GM23248 (cell line): Measurements from ENCODE around the gene CFC1. TPM values are rescaled to one million over a fixed set of nuclear protein-coding genes. Genes with fewer than 3 reads are reported as not detected.
"Not testable (repeated sequence)": the region's sequence is repeated elsewhere in the genome, so short reads cannot be mapped to it uniquely, and the experiment has no call there.

Experiments
- DNase-seq: peaks from one replicate; pipeline ENCODE4 v3.0.0-alpha.2; 2015
- H2AFZ ChIP-seq: fragments of 200-600 bp; sonication (generic); 2 replicates; pipeline ENCODE4 v1.6.1; 2016; ENCODE audit warnings: antibody characterized with exemption
- H3F3A ChIP-seq: fragments of 200-600 bp; sonication (generic); 2 replicates; pipeline ENCODE4 v1.6.1; 2016; ENCODE audit warnings: mild to moderate bottlenecking, antibody characterized with exemption, mixed run types; ENCODE audit not compliant: insufficient read depth
- H3K27ac ChIP-seq: fragments of 200-600 bp; sonication (generic); 2 replicates; pipeline ENCODE4 v1.5.1; 2016; ENCODE audit warnings: mild to moderate bottlenecking
- H3K27me3 ChIP-seq: fragments of 200-600 bp; sonication (generic); replicated peaks from 2 replicates; pipeline ENCODE4 v1.6.1; 2016; ENCODE audit warnings: mild to moderate bottlenecking; ENCODE audit not compliant: insufficient read depth
- H3K36me3 ChIP-seq: fragments of 200-600 bp; sonication (generic); 2 replicates; pipeline ENCODE4 v1.6.1; 2016; ENCODE audit warnings: low read depth, mild to moderate bottlenecking
- H3K4me1 ChIP-seq: fragments of 200-600 bp; sonication (generic); 2 replicates; pipeline ENCODE4 v1.6.1; 2016; ENCODE audit warnings: mild to moderate bottlenecking; ENCODE audit not compliant: insufficient read depth
- H3K4me2 ChIP-seq: fragments of 200-600 bp; sonication (generic); one replicate; pipeline ENCODE4 v1.6.1; 2016; ENCODE audit warnings: mild to moderate bottlenecking; ENCODE audit not compliant: unreplicated experiment
- H3K4me3 ChIP-seq: fragments of 200-600 bp; sonication (generic); 2 replicates; pipeline ENCODE4 v1.5.1; 2016; ENCODE audit warnings: mild to moderate bottlenecking
- H3K79me2 ChIP-seq: fragments of 200-600 bp; sonication (generic); 2 replicates; pipeline ENCODE4 v1.6.1; 2016; ENCODE audit warnings: mild to moderate bottlenecking; ENCODE audit not compliant: insufficient read depth
- H3K9ac ChIP-seq: fragments of 200-600 bp; sonication (generic); 2 replicates; pipeline ENCODE4 v1.6.1; 2016; ENCODE audit warnings: mild to moderate bottlenecking
- H3K9me2 ChIP-seq: fragments of 200-600 bp; sonication (generic); 2 replicates; pipeline ENCODE4 v1.6.1; 2016; ENCODE audit warnings: mixed run types, mild to moderate bottlenecking, moderate library complexity; ENCODE audit not compliant: insufficient read depth
- H3K9me3 ChIP-seq: fragments of 200-600 bp; sonication (generic); one replicate; pipeline ENCODE4 v1.6.1; 2017; ENCODE audit warnings: low read depth
- H4K20me1 ChIP-seq: fragments of 200-600 bp; sonication (generic); 2 replicates; pipeline ENCODE4 v1.6.0; 2016; ENCODE audit not compliant: insufficient read depth
- WGBS, 2 experiments: methylation state at CpG; one replicate each; pipeline ENCODE4 v1.1.6; 2015 to 2017; ENCODE audit warnings: low lambda C conversion rate in 2 of 2, low coverage in 1 of 2; ENCODE audit errors: missing lambda C conversion rate in 2 of 2; 5-methylcytosine and 5-hydroxymethylcytosine counted together
- in situ Hi-C: fragments of 300-500 bp; cut with MboI; formaldehyde crosslinking; loops from 2 replicates; pipeline ENCODE4 v1.15.0; 2020
- polyA plus RNA-seq: library from polyadenylated mRNA; unstranded; fragments of >200 nt; fragmentation: Nextera tagmentation; extraction: Ambion mirVana; gene quantifications from 2 replicates; pipeline ENCODE4 v1.2.1, GENCODE V29; 2016
- total RNA-seq: library from RNA; depleted of rRNA; stranded (reverse); fragments of >200 nt; shearing (Covaris generic); gene quantifications from 2 replicates; pipeline ENCODE4 v1.2.3, GENCODE V29; 2014

Gene CFC1
- total and polyA plus RNA-seq, 2 experiments from 2014 or later: not detected

DNA sequence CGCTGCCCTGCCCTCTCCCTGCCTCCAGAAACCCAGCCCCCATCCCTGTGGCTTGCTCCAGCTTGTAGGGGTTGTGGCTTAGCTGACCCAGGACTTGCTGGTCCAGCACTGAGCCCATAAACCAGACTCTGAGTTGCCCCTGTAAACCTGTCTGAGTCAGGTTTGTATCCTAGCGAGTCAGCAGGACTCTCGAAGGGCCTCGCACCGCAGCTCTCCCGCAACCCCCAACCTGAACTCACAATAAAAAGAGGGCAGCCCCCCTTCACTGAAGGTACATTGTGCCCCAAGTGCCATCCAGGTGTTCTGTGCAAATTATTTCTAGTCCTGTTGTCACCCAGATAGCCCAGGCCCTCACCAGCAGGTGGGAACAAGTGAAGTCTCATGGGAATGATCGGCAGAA is 17.9 kb downstream of the CFC1 start:
- H3K9me3 ChIP-seq, H3K36me3 ChIP-seq, H3K4me1 ChIP-seq, DNase-seq, H4K20me1 ChIP-seq, H3K4me2 ChIP-seq, H3K27me3 ChIP-seq, in situ Hi-C loops, H3K9ac ChIP-seq, H3F3A ChIP-seq, H2AFZ ChIP-seq, H3K9me2 ChIP-seq, H3K79me2 ChIP-seq, H3K4me3 ChIP-seq, H3K27ac ChIP-seq: not testable (repeated sequence)
- 76 to 81% methylated on average over 6 of the region's 7 CpGs for WGBS, 2 experiments

DNA sequence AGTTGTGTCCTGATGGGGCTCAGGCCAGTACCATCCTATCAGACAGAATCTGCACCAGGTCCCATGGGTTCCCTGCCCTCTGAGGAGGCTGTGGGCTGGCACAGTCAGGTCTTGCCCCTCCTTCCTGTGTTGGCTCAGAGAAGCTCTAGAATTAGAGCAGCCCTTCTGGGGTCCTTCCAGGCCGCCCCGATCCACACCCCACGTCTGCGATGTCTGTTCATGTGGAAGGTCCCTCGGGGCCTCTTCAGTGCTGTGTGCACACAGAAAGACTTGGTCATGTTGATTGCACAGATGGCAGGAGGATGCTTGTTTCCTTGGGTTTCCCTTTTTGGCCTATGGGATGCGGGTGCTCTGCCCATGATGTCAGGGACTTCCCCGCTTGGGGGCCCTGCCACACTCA is 20.3 kb downstream of the CFC1 start:
- H3F3A ChIP-seq, H3K9ac ChIP-seq, DNase-seq, in situ Hi-C loops, H3K36me3 ChIP-seq, H3K27ac ChIP-seq, H3K79me2 ChIP-seq, H4K20me1 ChIP-seq, H3K4me1 ChIP-seq, H3K9me3 ChIP-seq, H2AFZ ChIP-seq, H3K9me2 ChIP-seq, H3K27me3 ChIP-seq, H3K4me2 ChIP-seq, H3K4me3 ChIP-seq: not testable (repeated sequence)
- 50% methylated on average over 5 of the region's 7 CpGs for WGBS, 2 experiments

DNA sequence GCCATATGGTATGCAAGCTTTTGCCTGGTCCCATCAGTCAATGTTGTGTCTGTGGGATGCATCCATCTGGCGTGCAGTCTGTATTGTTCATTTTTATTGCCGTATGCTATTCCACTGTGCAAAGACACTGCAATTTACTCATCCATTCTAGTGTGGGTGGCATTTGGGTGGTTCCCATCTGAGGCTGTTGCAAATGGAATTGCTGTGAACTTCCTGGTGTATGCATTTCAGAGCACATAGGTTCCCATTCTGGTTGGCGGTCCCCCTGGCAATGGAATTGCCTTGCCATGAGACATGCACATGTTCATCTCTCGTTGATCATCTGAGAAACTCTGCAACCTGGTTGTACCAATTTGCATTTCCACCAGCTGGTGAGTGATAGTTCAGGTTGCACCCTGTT is 21.8 kb downstream of the CFC1 start:
- H3K9me3 ChIP-seq, in situ Hi-C loops, H3K36me3 ChIP-seq, H3K27me3 ChIP-seq, H3K79me2 ChIP-seq, H3K4me1 ChIP-seq, H3K4me3 ChIP-seq, H4K20me1 ChIP-seq, H3K9ac ChIP-seq, H3K9me2 ChIP-seq, H3K27ac ChIP-seq, H2AFZ ChIP-seq, H3F3A ChIP-seq, H3K4me2 ChIP-seq, DNase-seq: not testable (repeated sequence)
- WGBS, 2 experiments: no CpG with 5 or more reads among the region's 4 CpGs

DNA sequence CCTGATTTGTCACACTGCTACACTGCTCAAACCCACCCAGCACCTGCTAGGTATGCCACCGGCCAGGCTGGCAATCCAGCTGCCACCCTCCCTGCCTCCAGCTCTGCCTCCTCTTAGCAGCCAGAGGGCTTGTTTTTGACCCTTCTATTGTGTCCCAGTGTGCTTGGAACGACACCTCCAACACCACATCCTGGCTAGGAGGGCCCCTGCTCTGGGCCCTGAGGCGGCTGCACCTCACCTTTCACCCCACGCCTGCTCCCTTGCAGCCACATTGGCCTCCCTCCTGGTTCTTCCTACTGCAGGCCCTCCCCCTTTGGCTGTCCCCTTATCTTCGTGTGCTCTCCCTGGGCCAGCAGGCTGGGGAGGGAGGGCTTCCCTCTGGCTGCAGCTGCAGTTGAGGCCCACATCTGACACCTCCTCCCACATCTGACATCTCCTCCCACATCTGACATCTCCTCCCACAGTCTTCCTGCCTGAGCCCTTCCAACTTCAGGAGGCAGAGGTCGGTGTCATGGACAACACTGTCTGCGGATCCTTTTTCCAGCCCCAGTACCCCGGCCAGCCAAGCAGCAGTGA is 23.1 kb downstream of the CFC1 start:
- H3K4me2 ChIP-seq, DNase-seq, H3K9me2 ChIP-seq, H4K20me1 ChIP-seq, H3K27me3 ChIP-seq, H3K9me3 ChIP-seq, H2AFZ ChIP-seq, H3K36me3 ChIP-seq, H3K79me2 ChIP-seq, H3K27ac ChIP-seq, H3K9ac ChIP-seq, H3F3A ChIP-seq, H3K4me3 ChIP-seq, in situ Hi-C loops, H3K4me1 ChIP-seq: not testable (repeated sequence)
- no CpG with 5 or more reads among the region's 8 CpGs for WGBS, 2 experiments

DNA sequence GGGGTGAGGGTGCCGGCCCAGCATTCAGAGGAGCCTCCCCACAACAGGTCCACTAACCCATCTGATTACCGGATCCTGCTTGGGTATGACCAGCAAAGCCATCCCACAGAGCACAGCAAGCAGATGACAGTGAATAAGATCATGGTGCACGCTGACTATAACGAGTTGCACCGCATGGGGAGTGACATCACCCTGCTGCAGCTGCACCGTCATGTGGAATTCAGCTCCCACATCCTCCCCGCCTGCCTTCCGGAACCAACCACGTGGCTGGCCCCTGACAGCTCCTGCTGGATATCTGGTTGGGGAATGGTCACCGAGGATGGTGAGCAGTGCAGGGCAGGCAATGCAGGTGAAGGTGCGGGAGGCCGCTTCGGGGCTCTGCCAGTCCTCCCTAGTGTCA is 25.1 kb downstream of the CFC1 start:
- H3K36me3 ChIP-seq, H3F3A ChIP-seq, in situ Hi-C loops, H3K4me1 ChIP-seq, H3K79me2 ChIP-seq, H3K4me2 ChIP-seq, H3K9ac ChIP-seq, H4K20me1 ChIP-seq, H3K9me2 ChIP-seq, H3K27ac ChIP-seq, H3K4me3 ChIP-seq, H3K9me3 ChIP-seq, DNase-seq, H2AFZ ChIP-seq, H3K27me3 ChIP-seq: not testable (repeated sequence)
- whole genome bisulfite sequencing, 2 experiments: 19 to 26% methylated on average over 4 to 7 of the region's 13 CpGs

DNA sequence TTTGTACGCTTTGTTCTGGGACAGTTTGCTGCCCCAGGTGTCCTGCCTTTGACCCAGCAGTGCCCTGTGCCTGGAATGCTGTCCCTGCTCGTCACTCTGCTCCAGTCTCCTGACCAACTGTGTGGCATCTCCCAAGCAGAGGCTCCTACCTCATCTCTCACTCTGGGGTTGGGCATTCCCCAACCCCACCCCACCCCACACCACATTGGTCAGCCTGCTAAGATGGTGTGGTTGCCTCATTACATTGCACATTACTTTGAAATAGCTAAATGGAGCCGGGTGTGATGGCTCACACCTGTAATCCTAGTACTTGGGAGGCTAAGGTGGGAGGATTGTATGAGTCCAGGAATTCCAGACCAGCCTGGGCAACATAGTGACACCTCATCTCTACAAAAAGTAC is 27.4 kb downstream of the CFC1 start:
- H3K4me3 ChIP-seq, H3K9me2 ChIP-seq, H3K27me3 ChIP-seq, H3K9ac ChIP-seq, H3K4me1 ChIP-seq, H3K36me3 ChIP-seq, in situ Hi-C loops, H4K20me1 ChIP-seq, H3K27ac ChIP-seq, DNase-seq, H3K4me2 ChIP-seq, H3F3A ChIP-seq, H2AFZ ChIP-seq, H3K79me2 ChIP-seq, H3K9me3 ChIP-seq: not testable (repeated sequence)
- WGBS, 2 experiments: no CpG with 5 or more reads among the region's 3 CpGs

DNA sequence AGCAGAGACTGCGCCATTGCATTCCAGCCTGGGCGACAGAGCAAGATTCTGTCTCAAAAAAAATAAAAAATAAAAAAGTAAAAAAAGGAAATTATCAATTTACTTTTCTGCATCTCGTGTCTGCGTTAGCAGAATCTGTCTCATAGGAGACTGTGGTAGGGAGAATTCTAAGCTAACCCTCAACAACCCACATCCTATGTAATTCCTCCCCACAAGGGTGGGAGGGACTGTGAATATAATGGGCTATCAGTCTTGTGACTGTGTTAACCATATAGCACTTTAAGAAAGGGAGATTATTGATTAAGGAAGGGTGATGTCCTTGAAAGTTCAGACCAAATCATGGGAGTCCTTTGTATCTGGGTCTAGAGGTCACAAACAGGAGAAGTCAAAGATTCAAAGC is 33.2 kb downstream of the CFC1 start:
- H3K27me3 ChIP-seq, H3K4me1 ChIP-seq, H3F3A ChIP-seq, H3K9me3 ChIP-seq, in situ Hi-C loops, H3K36me3 ChIP-seq, DNase-seq, H3K4me2 ChIP-seq, H3K27ac ChIP-seq, H3K9ac ChIP-seq, H3K4me3 ChIP-seq, H2AFZ ChIP-seq, H3K9me2 ChIP-seq, H4K20me1 ChIP-seq, H3K79me2 ChIP-seq: not testable (repeated sequence)
- WGBS, 2 experiments: no CpG with 5 or more reads among the region's 4 CpGs

DNA sequence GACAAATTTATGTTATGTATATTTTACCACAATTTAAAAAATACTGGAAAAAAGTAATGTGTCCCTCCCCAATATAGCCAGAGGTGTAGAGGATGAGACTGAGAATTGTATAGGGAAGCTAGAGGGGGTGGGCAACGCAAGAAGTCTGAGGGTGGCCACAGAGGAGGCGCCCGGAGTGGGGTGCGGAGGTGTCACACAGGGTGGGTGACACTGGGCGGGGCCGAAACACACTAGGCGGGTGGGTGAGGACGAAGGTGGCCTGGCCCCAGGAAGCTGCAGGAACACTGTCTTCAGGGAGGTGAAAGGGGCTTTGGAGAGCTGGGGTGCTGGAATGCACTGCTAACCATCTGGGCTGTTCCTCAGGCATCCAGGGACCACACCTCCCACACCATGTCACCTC is 42.9 kb downstream of the CFC1 start:
- H3K4me3 ChIP-seq, H3K79me2 ChIP-seq, H3K9ac ChIP-seq, H3K27ac ChIP-seq, H3F3A ChIP-seq, H3K9me2 ChIP-seq, H4K20me1 ChIP-seq, H3K4me1 ChIP-seq, H3K36me3 ChIP-seq, in situ Hi-C loops, H3K9me3 ChIP-seq, H2AFZ ChIP-seq, DNase-seq, H3K27me3 ChIP-seq, H3K4me2 ChIP-seq: not testable (repeated sequence)
- WGBS, 2 experiments: no CpG with 5 or more reads among the region's 8 CpGs
